ENCODE data around the gene SMS. TPM values are rescaled to one million over a fixed set of nuclear protein-coding genes. Genes with fewer than 3 reads are reported as not detected.

Gene SMS
- total RNA-seq, 1 experiment from 2014 or later, result 164 TPM

DNA sequence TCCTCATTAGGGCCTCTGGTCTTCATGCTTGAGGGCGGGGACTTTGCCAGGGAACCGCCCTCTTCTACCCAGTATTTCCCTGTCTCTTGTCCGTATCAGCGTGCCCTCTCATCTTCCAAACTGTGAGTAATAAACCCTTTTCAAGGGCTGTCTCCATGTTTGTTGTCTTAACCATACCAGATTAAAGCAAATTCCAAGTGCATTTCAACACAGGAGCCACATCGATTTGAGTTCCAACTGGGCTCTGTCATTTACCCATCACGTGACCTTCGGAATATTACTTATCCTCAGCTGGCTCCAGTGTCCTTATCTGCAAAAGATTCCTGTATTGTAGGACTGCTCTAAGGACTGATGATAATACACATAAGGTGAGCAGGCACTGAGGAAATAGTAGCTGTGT lies 85.2 kb downstream of the SMS start:
- BruUV-seq (replicated peaks), result no TSS peak
- CTCF ChIA-PET, result no interaction called here
- POLR2A ChIA-PET (ENCODE audit: unreplicated experiment), result no interaction called here

DNA sequence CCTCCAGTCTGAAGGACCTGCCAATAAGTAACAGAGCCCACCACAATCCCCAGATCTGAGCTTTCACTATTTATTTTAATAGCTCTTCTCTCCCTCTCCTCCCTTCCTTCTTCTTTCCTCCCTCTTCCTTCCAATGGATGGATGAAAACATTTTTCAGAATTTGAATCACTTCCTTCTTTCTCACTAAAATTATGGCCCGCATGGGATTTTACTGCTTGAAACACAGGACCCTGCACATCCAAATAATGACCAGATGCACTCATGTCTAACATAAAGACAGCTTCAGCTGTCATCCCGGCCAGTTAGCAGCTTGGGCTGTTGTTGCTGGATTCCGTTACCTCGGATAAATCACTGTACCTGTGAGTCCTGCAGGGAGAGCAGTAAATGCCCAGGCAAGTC lies 86.2 kb downstream of the SMS start:
- CTCF ChIA-PET, result no interaction called here

More for the DNA sequence above, 85.2 kb downstream of the SMS start:
- H3K27ac ChIP-seq (ENCODE audit: low read length), result no peak overlapping the region
- no peaks in the 10 kb centered on the region for H4K20me1 ChIP-seq (ENCODE audit: low read length)
- H3K9me3 ChIP-seq (ENCODE audit: low read length), result no peaks in the 10 kb centered on the region
- H3F3A ChIP-seq (ENCODE audit: low read length, unreplicated experiment), result no peaks in the 10 kb centered on the region
- DNase-seq (no peak), ATAC-seq (no peak)
- no peaks in the 10 kb centered on the region for H3K36me3 ChIP-seq (ENCODE audit: low read depth, low read length)
- intact Hi-C loops (cut with micrococcal nuclease), result no loop called here
- H2AFZ ChIP-seq (ENCODE audit: low read length), result no peak overlapping the region
- TF ChIP-seq, protein P1, sequence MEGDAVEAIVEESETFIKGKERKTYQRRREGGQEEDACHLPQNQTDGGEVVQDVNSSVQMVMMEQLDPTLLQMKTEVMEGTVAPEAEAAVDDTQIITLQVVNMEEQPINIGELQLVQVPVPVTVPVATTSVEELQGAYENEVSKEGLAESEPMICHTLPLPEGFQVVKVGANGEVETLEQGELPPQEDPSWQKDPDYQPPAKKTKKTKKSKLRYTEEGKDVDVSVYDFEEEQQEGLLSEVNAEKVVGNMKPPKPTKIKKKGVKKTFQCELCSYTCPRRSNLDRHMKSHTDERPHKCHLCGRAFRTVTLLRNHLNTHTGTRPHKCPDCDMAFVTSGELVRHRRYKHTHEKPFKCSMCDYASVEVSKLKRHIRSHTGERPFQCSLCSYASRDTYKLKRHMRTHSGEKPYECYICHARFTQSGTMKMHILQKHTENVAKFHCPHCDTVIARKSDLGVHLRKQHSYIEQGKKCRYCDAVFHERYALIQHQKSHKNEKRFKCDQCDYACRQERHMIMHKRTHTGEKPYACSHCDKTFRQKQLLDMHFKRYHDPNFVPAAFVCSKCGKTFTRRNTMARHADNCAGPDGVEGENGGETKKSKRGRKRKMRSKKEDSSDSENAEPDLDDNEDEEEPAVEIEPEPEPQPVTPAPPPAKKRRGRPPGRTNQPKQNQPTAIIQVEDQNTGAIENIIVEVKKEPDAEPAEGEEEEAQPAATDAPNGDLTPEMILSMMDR (conservative IDR thresholded peaks at IDR 0.05; ENCODE audit: low read depth, low read length), result no peak
- TF ChIP-seq EZH2phosphoT487 (IDR thresholded peaks at IDR 0.05; ENCODE audit: borderline replicate concordance, low read length) (no peak), EZH2 (IDR thresholded peaks at IDR 0.05; ENCODE audit: low read length, unreplicated experiment) (no peak)
- H3K4me2 ChIP-seq (ENCODE audit: low read length), result no peak overlapping the region
- no peak overlapping the region for H3K4me3 ChIP-seq (ENCODE audit: low read length)
- no peaks in the 10 kb centered on the region for H3K27me3 ChIP-seq (ENCODE audit: low read length)
- no peaks in the 10 kb centered on the region for H3K9me2 ChIP-seq (replicated peaks; ENCODE audit: low read length)
- H3K9ac ChIP-seq (ENCODE audit: low read length), result no peak overlapping the region
- no peaks in the 10 kb centered on the region for H3K4me1 ChIP-seq (ENCODE audit: insufficient read depth, low read length)
- no peaks in the 10 kb centered on the region for H3K79me2 ChIP-seq (ENCODE audit: low read length)

DNA sequence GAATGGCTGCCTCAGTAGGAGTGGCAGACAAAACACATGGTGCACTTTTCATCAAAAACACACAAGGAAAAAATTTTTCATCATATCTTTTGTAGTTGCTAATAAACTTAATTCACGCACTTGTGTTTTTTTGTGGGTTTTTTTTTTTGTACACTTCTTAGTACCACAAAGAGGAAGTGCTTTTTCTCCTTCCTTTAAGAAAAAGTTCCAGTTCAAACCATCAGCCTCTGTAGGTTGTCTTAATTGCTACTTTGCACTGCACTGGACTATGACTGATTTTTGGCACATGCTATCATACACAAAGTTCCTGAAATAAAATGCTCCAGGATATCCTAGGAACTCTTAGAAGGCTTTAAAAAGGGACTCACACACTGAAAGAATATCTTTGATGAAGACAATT lies 91.6 kb downstream of the SMS start, which contains the start of gene PHEX:
PHEX (plus strand) TSS at position 242 of the 400 bp plus-strand sequence. CDS start 681 bp downstream, outside the sequence.
- ATAC-seq, result no peak
- POLR2A ChIA-PET (ENCODE audit: unreplicated experiment), result no interaction called here
- Histone ChIP-seq H3K4me2 (ENCODE audit: low read length) (no peak within 1 kb of the TSS), H3K9ac (ENCODE audit: low read length) (no peak within 1 kb of the TSS), H3K9me3 (ENCODE audit: low read length) (no peaks in the 10 kb centered on the region), H3K79me2 (ENCODE audit: low read length) (no peaks in the 10 kb centered on the region), H3K9me2 (replicated peaks; ENCODE audit: low read length) (no peaks in the 10 kb centered on the region), H3K4me3 (ENCODE audit: low read length) (no peak within 1 kb of the TSS), H3K27me3 (ENCODE audit: low read length) (no peaks in the 10 kb centered on the region), H3F3A (ENCODE audit: low read length, unreplicated experiment) (no peaks in the 10 kb centered on the region), H2AFZ (ENCODE audit: low read length) (no peak within 1 kb of the TSS), H4K20me1 (ENCODE audit: low read length) (no peaks in the 10 kb centered on the region), H3K36me3 (ENCODE audit: low read depth, low read length) (no peaks in the 10 kb centered on the region), H3K27ac (ENCODE audit: low read length) (no peak within 1 kb of the TSS), H3K4me1 (ENCODE audit: insufficient read depth, low read length) (no peaks in the 10 kb centered on the region)
- intact Hi-C loops (cut with micrococcal nuclease), result no loop called here
- no peak for DNase-seq
- CTCF ChIA-PET, result no interaction called here
- BruUV-seq (replicated peaks), result no TSS peak
- TF ChIP-seq EZH2phosphoT487 (IDR thresholded peaks at IDR 0.05; ENCODE audit: borderline replicate concordance, low read length) (no peak), EZH2 (IDR thresholded peaks at IDR 0.05; ENCODE audit: low read length, unreplicated experiment) (no peak)
- TF ChIP-seq, protein P1 (conservative IDR thresholded peaks at IDR 0.05; ENCODE audit: low read depth, low read length), result no peak

More for the DNA sequence above, 86.2 kb downstream of the SMS start:
- Histone ChIP-seq H3K9me2 (replicated peaks; ENCODE audit: low read length) (no peaks in the 10 kb centered on the region), H3K9ac (ENCODE audit: low read length) (no peak overlapping the region), H3K27ac (ENCODE audit: low read length) (no peak overlapping the region), H4K20me1 (ENCODE audit: low read length) (no peaks in the 10 kb centered on the region), H3F3A (ENCODE audit: low read length, unreplicated experiment) (no peaks in the 10 kb centered on the region), H3K4me2 (ENCODE audit: low read length) (no peak overlapping the region), H3K27me3 (ENCODE audit: low read length) (no peaks in the 10 kb centered on the region), H2AFZ (ENCODE audit: low read length) (no peak overlapping the region), H3K79me2 (ENCODE audit: low read length) (no peaks in the 10 kb centered on the region), H3K9me3 (ENCODE audit: low read length) (no peaks in the 10 kb centered on the region), H3K36me3 (ENCODE audit: low read depth, low read length) (no peaks in the 10 kb centered on the region), H3K4me1 (ENCODE audit: insufficient read depth, low read length) (no peaks in the 10 kb centered on the region), H3K4me3 (ENCODE audit: low read length) (no peak overlapping the region)
- ATAC-seq (no peak), DNase-seq (no peak)
- BruUV-seq (replicated peaks), result no TSS peak
- POLR2A ChIA-PET (ENCODE audit: unreplicated experiment), result no interaction called here
- intact Hi-C loops (cut with micrococcal nuclease), result no loop called here
- TF ChIP-seq EZH2phosphoT487 (IDR thresholded peaks at IDR 0.05; ENCODE audit: borderline replicate concordance, low read length) (no peak), EZH2 (IDR thresholded peaks at IDR 0.05; ENCODE audit: low read length, unreplicated experiment) (no peak)
- TF ChIP-seq, protein P1 (conservative IDR thresholded peaks at IDR 0.05; ENCODE audit: low read depth, low read length), result no peak

Measured in PC-3 (cell line).